ENCODE data around the gene FLACC1.

GRCh38 chr2:201308914-201309313 lies 48.2 kb downstream of the FLACC1 start:
- TF ChIP-seq ZFP3 (CRISPR knock-in tag; IDR thresholded peaks at IDR 0.05) (no peak), ARNTL (CRISPR knock-in tag; IDR thresholded peaks at IDR 0.05; ENCODE audit: borderline replicate concordance, low read depth) (no peak), ZNF70 (CRISPR knock-in tag; IDR thresholded peaks at IDR 0.05) (no peak), ZNF8 (CRISPR knock-in tag; IDR thresholded peaks at IDR 0.05) (no peak), GLIS3 (CRISPR knock-in tag; IDR thresholded peaks at IDR 0.05) (no peak), PATZ1 (CRISPR knock-in tag; IDR thresholded peaks at IDR 0.05; ENCODE audit: borderline replicate concordance) (no peak), RARB (CRISPR knock-in tag; IDR thresholded peaks at IDR 0.05) (no peak), CREB5 (CRISPR knock-in tag; IDR thresholded peaks at IDR 0.05; ENCODE audit: low read depth) (no peak), CSDC2 (CRISPR knock-in tag; IDR thresholded peaks at IDR 0.05) (no peak)

Data from SK-N-SH treated with all-trans-retinoic acid at 6 μM for 48 hours (cell line).